Measurements from ENCODE around the gene FBXW4. TPM values are rescaled to one million over a fixed set of nuclear protein-coding genes. Genes with fewer than 3 reads are reported as not detected.

The FBXW4 gene
- total RNA-seq, 2 donors from 2014 or later = 33.5 to 40.5 TPM

DNA sequence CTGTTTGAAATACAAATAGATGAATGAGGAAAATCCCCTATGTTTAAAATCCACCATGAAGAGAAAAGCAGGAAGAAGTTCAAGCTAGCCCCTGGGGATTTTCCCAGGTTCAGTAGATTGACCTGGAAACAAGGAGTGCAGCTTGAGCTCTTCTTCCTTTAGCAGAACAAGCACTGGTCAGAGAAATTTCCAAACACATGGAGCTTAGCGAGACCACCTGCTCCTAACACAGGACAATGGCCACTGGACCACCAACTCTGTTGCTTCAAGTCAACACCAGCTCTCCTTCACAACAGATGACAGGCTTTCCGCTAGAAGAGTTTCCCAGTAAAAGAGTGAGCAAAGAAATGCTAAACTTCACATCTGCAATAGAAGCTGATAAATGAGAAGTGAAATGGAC, 9.4 kb upstream of the FBXW4 start:
- WGBS, 2 donors = 97 to 98% methylated on average over 2 of the region's 2 CpGs
- no peaks in the 10 kb centered on the region for H3K27me3 ChIP-seq
- intact Hi-C loops (cut with DNase I) = no loop called here
- H3K36me3 ChIP-seq (replicated peaks in 1 of 2; ENCODE audit: insufficient read depth in 1 of 2, low read depth in 2 of 2) = no peaks in the 10 kb centered on the region
- TF ChIP-seq, protein P1, sequence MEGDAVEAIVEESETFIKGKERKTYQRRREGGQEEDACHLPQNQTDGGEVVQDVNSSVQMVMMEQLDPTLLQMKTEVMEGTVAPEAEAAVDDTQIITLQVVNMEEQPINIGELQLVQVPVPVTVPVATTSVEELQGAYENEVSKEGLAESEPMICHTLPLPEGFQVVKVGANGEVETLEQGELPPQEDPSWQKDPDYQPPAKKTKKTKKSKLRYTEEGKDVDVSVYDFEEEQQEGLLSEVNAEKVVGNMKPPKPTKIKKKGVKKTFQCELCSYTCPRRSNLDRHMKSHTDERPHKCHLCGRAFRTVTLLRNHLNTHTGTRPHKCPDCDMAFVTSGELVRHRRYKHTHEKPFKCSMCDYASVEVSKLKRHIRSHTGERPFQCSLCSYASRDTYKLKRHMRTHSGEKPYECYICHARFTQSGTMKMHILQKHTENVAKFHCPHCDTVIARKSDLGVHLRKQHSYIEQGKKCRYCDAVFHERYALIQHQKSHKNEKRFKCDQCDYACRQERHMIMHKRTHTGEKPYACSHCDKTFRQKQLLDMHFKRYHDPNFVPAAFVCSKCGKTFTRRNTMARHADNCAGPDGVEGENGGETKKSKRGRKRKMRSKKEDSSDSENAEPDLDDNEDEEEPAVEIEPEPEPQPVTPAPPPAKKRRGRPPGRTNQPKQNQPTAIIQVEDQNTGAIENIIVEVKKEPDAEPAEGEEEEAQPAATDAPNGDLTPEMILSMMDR (IDR thresholded peaks at IDR 0.05) = no peak
- TF ChIP-seq POLR2A (IDR thresholded peaks at IDR 0.05) = no peak
- no peak overlapping the region for H3K4me3 ChIP-seq
- no peaks in the 10 kb centered on the region for H3K9me3 ChIP-seq
- no peak overlapping the region for H3K27ac ChIP-seq
- DNase-seq = no peak
- ATAC-seq = no peak
- H3K4me1 ChIP-seq = no peaks in the 10 kb centered on the region

GRCh38 chr10:101696632-101697031, 1.7 kb upstream of the FBXW4 start:
- no peak for TF ChIP-seq POLR2A (IDR thresholded peaks at IDR 0.05)
- TF ChIP-seq, protein P1 (IDR thresholded peaks at IDR 0.05) = no peak
- no peak overlapping the region for H3K27ac ChIP-seq
- ATAC-seq (no peak), DNase-seq (no peak)
- H3K27me3 ChIP-seq = no peaks in the 10 kb centered on the region
- peaks cover 25% of the 10 kb centered on the region for H3K4me1 ChIP-seq
- no peaks in the 10 kb centered on the region for H3K9me3 ChIP-seq
- no peaks in the 10 kb centered on the region for H3K36me3 ChIP-seq (replicated peaks in 1 of 2; ENCODE audit: insufficient read depth in 1 of 2, low read depth in 2 of 2)
- intact Hi-C loops (cut with DNase I) = no loop called here
- no peak overlapping the region for H3K4me3 ChIP-seq
- 79% methylated on average over 3 of the region's 3 CpGs for WGBS, 2 donors

- intact Hi-C loops (cut with DNase I) = no loop called here
- ATAC-seq (no peak), DNase-seq (no peak)
- Histone ChIP-seq H3K27ac (peak overlapping the region in 3 of 4 donors; percentile 94 to 99 (median 98)), H3K4me1 (peaks cover 37% of the 10 kb centered on the region), H3K27me3 (no peaks in the 10 kb centered on the region), H3K36me3 (replicated peaks in 1 of 2; ENCODE audit: insufficient read depth in 1 of 2, low read depth in 2 of 2) (no peaks in the 10 kb centered on the region), H3K4me3 (peak overlapping the region in 1 of 2 donors; percentile 89), H3K9me3 (no peaks in the 10 kb centered on the region)
- 75 to 95% methylated on average over 6 to 10 of the region's 10 CpGs for WGBS, 2 donors
- TF ChIP-seq, protein P1 (IDR thresholded peaks at IDR 0.05) = no peak
- no peak for TF ChIP-seq POLR2A (IDR thresholded peaks at IDR 0.05)
Observed at GRCh38 chr10:101695404-101695890, 477 bp upstream of the FBXW4 start.

GRCh38 chr10:101693978-101694673, 844 bp downstream of the FBXW4 start:
- intact Hi-C loops (cut with DNase I) = no loop called here
- TF ChIP-seq POLR2A (IDR thresholded peaks at IDR 0.05) = peak; percentile 58 to 74 (median 68)
- TF ChIP-seq, protein P1 (IDR thresholded peaks at IDR 0.05) = no peak
- DNase-seq (peak; percentile 65 to 78 (median 68)), ATAC-seq (peak; percentile 82)
- H3K4me1 ChIP-seq = peaks cover 48% of the 10 kb centered on the region
- H3K27ac ChIP-seq = peak overlapping the region; percentile 90 to 99 (median 96)
- H3K27me3 ChIP-seq = no peaks in the 10 kb centered on the region
- no peaks in the 10 kb centered on the region for H3K36me3 ChIP-seq (replicated peaks in 1 of 2; ENCODE audit: insufficient read depth in 1 of 2, low read depth in 2 of 2)
- H3K4me3 ChIP-seq = peak overlapping the region; percentile 88 to 89
- no peaks in the 10 kb centered on the region for H3K9me3 ChIP-seq
- 1% methylated on average over 22 to 60 of the region's 63 CpGs for WGBS, 2 donors

- peak overlapping the region; percentile 88 to 89 for H3K4me3 ChIP-seq
- DNase-seq = peak in 3 of 4 donors; percentile 10 to 29 (median 16)
- H3K9me3 ChIP-seq = no peaks in the 10 kb centered on the region
- no peaks in the 10 kb centered on the region for H3K27me3 ChIP-seq
- peak overlapping the region; percentile 90 to 99 (median 96) for H3K27ac ChIP-seq
- no peaks in the 10 kb centered on the region for H3K36me3 ChIP-seq (replicated peaks in 1 of 2; ENCODE audit: insufficient read depth in 1 of 2, low read depth in 2 of 2)
- intact Hi-C loops (cut with DNase I) = no loop called here
- H3K4me1 ChIP-seq = peaks cover 50% of the 10 kb centered on the region
- ATAC-seq = no peak
- no peak for TF ChIP-seq POLR2A (IDR thresholded peaks at IDR 0.05)
- TF ChIP-seq, protein P1 (IDR thresholded peaks at IDR 0.05) = no peak
- 1 to 2% methylated on average over 4 of the region's 4 CpGs for WGBS, 2 donors
Observed at GRCh38 chr10:101693651-101693977, 1.4 kb downstream of the FBXW4 start.
